Nasal cavity respiratory epithelium epithelial cell of viscerocranial mucosa (primary cell): ENCODE measurements around the gene RPN2. TPM values are rescaled to one million over a fixed set of nuclear protein-coding genes. Genes with fewer than 3 reads are reported as not detected.

Experiments used
- total RNA-seq: library from RNA; depleted of rRNA; stranded (reverse); fragments of >200 nt; gene quantifications from 2 replicates; pipeline ENCODE4 v1.2.3, GENCODE V29; 2014

RPN2 gene
- total RNA-seq = 224 and 279 TPM in 2 replicates

GRCh38 chr20:37178839-37179682 lies at the start of gene RPN2, which contains the start of gene MROH8:
Gene RPN2, plus strand, starts transcription at chr20:37179330. Its CDS starts 27 bp downstream, at chr20:37179357.
Gene MROH8, minus strand, starts transcription at chr20:37179548.

GRCh38 chr20:37261714-37262113 lies 82.6 kb downstream of the RPN2 start, which contains the start of gene GHRH:
Gene GHRH, minus strand, starts transcription at chr20:37261814. Its CDS starts 4,925 bp downstream, at chr20:37256889.

Other genes with a start within 250 kb of the RPN2 start
- 3.1 and 9.1 TPM in 2 replicates for gene SAMHD1, start 227.6 kb upstream of the RPN2 start, total RNA-seq
- gene RBL1, start 83.3 kb upstream of the RPN2 start, total RNA-seq = 4.1 and 5.5 TPM in 2 replicates
- gene MROH8, start 218 bp downstream of the RPN2 start, total RNA-seq = under 0.01 and 0.43 TPM in 2 replicates
- not detected in 2 replicates for gene GHRH, start 82.5 kb downstream of the RPN2 start, total RNA-seq
- gene MANBAL, start 110.3 kb downstream of the RPN2 start, total RNA-seq = 18.8 and 20.9 TPM in 2 replicates
- gene SRC, start 166.8 kb downstream of the RPN2 start, total RNA-seq = 14.4 and 63.5 TPM in 2 replicates